ENCODE data around the gene MTX1.
"Not testable (repeated sequence)": the region's sequence is repeated elsewhere in the genome, so short reads cannot be mapped to it uniquely, and the experiment has no call there.

Gene MTX1

GRCh38 chr1:155189926-155190325 lies 18.6 kb upstream of the MTX1 start:
- not testable (repeated sequence) for DNase-seq

GRCh38 chr1:155191904-155192303 lies 16.6 kb upstream of the MTX1 start:
- DNase-seq, result no peak

- peak; percentile 67 for DNase-seq
Measured at GRCh38 chr1:155192346-155193274, 15.9 kb upstream of the MTX1 start.

GRCh38 chr1:155193275-155193990 lies 15.1 kb upstream of the MTX1 start:
- DNase-seq, result peak; percentile 76

- not testable (repeated sequence) for DNase-seq
Measured at GRCh38 chr1:155193991-155194240, 14.6 kb upstream of the MTX1 start.

- DNase-seq, result no peak
Measured at GRCh38 chr1:155195201-155196102, 13.0 kb upstream of the MTX1 start.

GRCh38 chr1:155196103-155196892 lies 12.2 kb upstream of the MTX1 start:
- no peak for DNase-seq

GRCh38 chr1:155196893-155197638 lies 11.4 kb upstream of the MTX1 start:
- no peak for DNase-seq

- DNase-seq, result no peak
Measured at GRCh38 chr1:155197901-155198546, 10.5 kb upstream of the MTX1 start.

GRCh38 chr1:155198547-155198906 lies 10.0 kb upstream of the MTX1 start:
- no peak for DNase-seq

GRCh38 chr1:155199792-155200191 lies 8.7 kb upstream of the MTX1 start:
- no peak for DNase-seq

- DNase-seq, result no peak
Measured at GRCh38 chr1:155200920-155201319, 7.6 kb upstream of the MTX1 start.

- DNase-seq, result no peak
Measured at GRCh38 chr1:155202198-155202597, 6.3 kb upstream of the MTX1 start.

- no peak for DNase-seq
Measured at GRCh38 chr1:155202731-155203515, 5.6 kb upstream of the MTX1 start.

GRCh38 chr1:155205035-155205434 lies 3.5 kb upstream of the MTX1 start:
- no peak for DNase-seq

GRCh38 chr1:155205969-155206593 lies 2.4 kb upstream of the MTX1 start:
- no peak for DNase-seq

- DNase-seq, result peak; percentile 94
Measured at GRCh38 chr1:155206891-155207805, 1.3 kb upstream of the MTX1 start.

- no peak for DNase-seq
Measured at GRCh38 chr1:155207806-155208540, 522 bp upstream of the MTX1 start, which contains the start of gene THBS3. Gene THBS3, minus strand, starts transcription at chr1:155207897. Its CDS starts 21 bp downstream, at chr1:155207876.

Measured in CD4-positive, alpha-beta T cell treated with Interleukin-6 for 4 hours (primary cell).